Uterus (tissue), 2 donors: ENCODE data around the gene ADGRF1.

Experiments
- CTCF ChIP-seq, 4 experiments: fragments of 200-600 bp in 2 of 4; fragments of 450-650 bp in 2 of 4; sonication (generic) in 2 of 4; IDR thresholded peaks; one replicate each; pipeline ENCODE4 v1.5.1; 2016 to 2019; ENCODE audit warnings: antibody characterized with exemption in 4 of 4, mild to moderate bottlenecking in 2 of 4, moderate library complexity in 1 of 4
- POLR2A ChIP-seq, 2 donors: fragments of 450-650 bp; IDR thresholded peaks; one replicate each; pipeline ENCODE4 v1.6.1; 2016; ENCODE audit warnings: antibody characterized with exemption in 2 of 2, mild to moderate bottlenecking in 1 of 2, moderate library complexity in 1 of 2

GRCh38 chr6:47029865-47030561, 12.1 kb downstream of the ADGRF1 start:
- TF ChIP-seq POLR2A (IDR thresholded peaks at IDR 0.05) (no peak), CTCF (IDR thresholded peaks at IDR 0.05) (no peak)
